Measurements from ENCODE around the gene PPM1G.
"Not testable (repeated sequence)": the region's sequence is repeated elsewhere in the genome, so short reads cannot be mapped to it uniquely, and the experiment has no call there.

The PPM1G gene

GRCh38 chr2:27376151-27376865, 33.1 kb downstream of the PPM1G start:
- no peak for DNase-seq (ENCODE audit: extremely low read depth in 1 of 2, low read depth in 1 of 2)

GRCh38 chr2:27375513-27376099, 33.8 kb downstream of the PPM1G start:
- DNase-seq (ENCODE audit: extremely low read depth in 1 of 2, low read depth in 1 of 2): no peak

GRCh38 chr2:27373567-27373966, 35.8 kb downstream of the PPM1G start:
- no peak for DNase-seq (ENCODE audit: extremely low read depth in 1 of 2, low read depth in 1 of 2)

- no peak for DNase-seq (ENCODE audit: extremely low read depth in 1 of 2, low read depth in 1 of 2)
These were observed 36.5 kb downstream of the PPM1G start for GRCh38 chr2:27372937-27373336.

- DNase-seq (ENCODE audit: extremely low read depth in 1 of 2, low read depth in 1 of 2): no peak
These were observed 38.4 kb downstream of the PPM1G start for GRCh38 chr2:27370816-27371620.

- DNase-seq (ENCODE audit: extremely low read depth in 1 of 2, low read depth in 1 of 2): peak; percentile 98
These were observed 39.2 kb downstream of the PPM1G start, which contains the start of the genes EIF2B4 and SNX17 for GRCh38 chr2:27370026-27370815. Gene EIF2B4 (minus strand): TSS chr2:27370338. CDS start chr2:27370314, 24 bp downstream. Gene SNX17 (plus strand): TSS chr2:27370616. CDS start chr2:27370744, 128 bp downstream.

GRCh38 chr2:27369471-27370025, 39.8 kb downstream of the PPM1G start:
- no peak for DNase-seq (ENCODE audit: extremely low read depth in 1 of 2, low read depth in 1 of 2)

- DNase-seq (ENCODE audit: extremely low read depth in 1 of 2, low read depth in 1 of 2): no peak
These were observed 45.5 kb downstream of the PPM1G start for GRCh38 chr2:27363933-27364332.

- DNase-seq (ENCODE audit: extremely low read depth in 1 of 2, low read depth in 1 of 2): no peak
These were observed 46.5 kb downstream of the PPM1G start for GRCh38 chr2:27362678-27363420.

GRCh38 chr2:27356382-27357181, 52.8 kb downstream of the PPM1G start, which contains the start of gene GTF3C2:
Gene GTF3C2 (minus strand): TSS chr2:27356764. CDS start chr2:27343554, 13,210 bp downstream.
- peak; percentile 79 to 81 for DNase-seq (ENCODE audit: extremely low read depth in 1 of 2, low read depth in 1 of 2)

GRCh38 chr2:27356056-27356381, 53.4 kb downstream of the PPM1G start:
- DNase-seq (ENCODE audit: extremely low read depth in 1 of 2, low read depth in 1 of 2): no peak

GRCh38 chr2:27354597-27354927, 54.8 kb downstream of the PPM1G start:
- no peak for DNase-seq (ENCODE audit: extremely low read depth in 1 of 2, low read depth in 1 of 2)

GRCh38 chr2:27353762-27354596, 55.4 kb downstream of the PPM1G start:
- DNase-seq (ENCODE audit: extremely low read depth in 1 of 2, low read depth in 1 of 2): no peak

GRCh38 chr2:27353386-27353761, 56.0 kb downstream of the PPM1G start:
- DNase-seq (ENCODE audit: extremely low read depth in 1 of 2, low read depth in 1 of 2): not testable (repeated sequence)

GRCh38 chr2:27351802-27352598, 57.4 kb downstream of the PPM1G start:
- no peak for DNase-seq (ENCODE audit: extremely low read depth in 1 of 2, low read depth in 1 of 2)

- DNase-seq (ENCODE audit: extremely low read depth in 1 of 2, low read depth in 1 of 2): no peak
These were observed 59.2 kb downstream of the PPM1G start for GRCh38 chr2:27350106-27350693.

GRCh38 chr2:27347641-27348040, 61.8 kb downstream of the PPM1G start:
- no peak for DNase-seq (ENCODE audit: extremely low read depth in 1 of 2, low read depth in 1 of 2)
